GM19468 (cell line): ENCODE data around the gene NKTR.

ENCODE experiments used
- ATAC-seq: cut with Tn5 transposase; IDR thresholded peaks from one replicate; pipeline ENCODE4 v1.9.1; 2021; ENCODE audit warnings: mild to moderate bottlenecking, moderate library complexity, moderate number of reproducible peaks; ENCODE audit not compliant: unreplicated experiment; ENCODE audit errors: extremely low read depth

The NKTR gene

GRCh38 chr3:42647821-42648459 is 47.5 kb downstream of the NKTR start:
- no peak for ATAC-seq

GRCh38 chr3:42649006-42649405 is 48.5 kb downstream of the NKTR start:
- no peak for ATAC-seq

GRCh38 chr3:42649783-42650182 is 49.3 kb downstream of the NKTR start:
- ATAC-seq: no peak

- ATAC-seq: no peak
These were observed 51.0 kb downstream of the NKTR start for GRCh38 chr3:42651248-42652091.

- no peak for ATAC-seq
These were observed 51.7 kb downstream of the NKTR start for GRCh38 chr3:42652251-42652610.

- ATAC-seq: no peak
These were observed 52.3 kb downstream of the NKTR start for GRCh38 chr3:42652611-42653302.

GRCh38 chr3:42653303-42653559 is 52.7 kb downstream of the NKTR start:
- ATAC-seq: no peak

GRCh38 chr3:42653560-42654330 is 53.3 kb downstream of the NKTR start, which contains the start of gene ZBTB47:
Gene ZBTB47, plus strand, starts transcription at chr3:42653697. Its CDS starts 4,659 bp downstream, at chr3:42658356.
- ATAC-seq: no peak

- no peak for ATAC-seq
These were observed 54.1 kb downstream of the NKTR start for GRCh38 chr3:42654331-42655201.

- no peak for ATAC-seq
These were observed 54.9 kb downstream of the NKTR start for GRCh38 chr3:42655331-42655888.

GRCh38 chr3:42655980-42656679 is 55.6 kb downstream of the NKTR start:
- no peak for ATAC-seq

GRCh38 chr3:42656680-42657610 is 56.5 kb downstream of the NKTR start:
- no peak for ATAC-seq

- ATAC-seq: no peak
These were observed 57.2 kb downstream of the NKTR start for GRCh38 chr3:42657675-42658074.

- no peak for ATAC-seq
These were observed 57.7 kb downstream of the NKTR start for GRCh38 chr3:42658091-42658770.

- no peak for ATAC-seq
These were observed 58.4 kb downstream of the NKTR start for GRCh38 chr3:42658771-42659390.

GRCh38 chr3:42659451-42660130 is 59.1 kb downstream of the NKTR start:
- no peak for ATAC-seq
